ENCODE measurements around the gene ELK1.
"Not testable (repeated sequence)": the region's sequence is repeated elsewhere in the genome, so short reads cannot be mapped to it uniquely, and the experiment has no call there.

ELK1 gene

GRCh38 chrX:47650164-47651042 lies at the start of gene ELK1:
TSS of gene ELK1 (minus strand) at chrX:47650563. CDS start at chrX:47641441, 9,122 bp downstream.
- peak within 1 kb of the TSS; percentile 84 for H3K9ac ChIP-seq (ENCODE audit: low read length)
- no peaks in the 10 kb centered on the region for H3K27me3 ChIP-seq (ENCODE audit: control insufficient read depth, insufficient read depth, low read length)
- H3K9me3 ChIP-seq (ENCODE audit: control insufficient read depth, insufficient read depth, low read depth, low read length), result peaks cover 3% of the 10 kb centered on the region; the same call in 1 of the 2 replicates
- peaks cover 22% of the 10 kb centered on the region for H3K36me3 ChIP-seq (ENCODE audit: control insufficient read depth, insufficient read depth, low read length)
- H3K4me3 ChIP-seq (ENCODE audit: low read depth, low read length), result peak within 1 kb of the TSS; percentile 90
- peak within 1 kb of the TSS; percentile 29; the same call in 1 of the 2 replicates for H3K27ac ChIP-seq (ENCODE audit: low read depth, low read length)
- H3K4me1 ChIP-seq (ENCODE audit: control insufficient read depth, insufficient read depth, low read length), result peaks cover 9% of the 10 kb centered on the region; the same call in 1 of the 2 replicates

GRCh38 chrX:47697181-47697580 lies 46.8 kb upstream of the ELK1 start:
- no peaks in the 10 kb centered on the region for H3K27me3 ChIP-seq (ENCODE audit: control insufficient read depth, insufficient read depth, low read length)

GRCh38 chrX:47690175-47690574 lies 39.8 kb upstream of the ELK1 start:
- no peaks in the 10 kb centered on the region for H3K27me3 ChIP-seq (ENCODE audit: control insufficient read depth, insufficient read depth, low read length)
- H3K9ac ChIP-seq (ENCODE audit: low read length), result no peak overlapping the region
- H3K4me3 ChIP-seq (ENCODE audit: low read depth, low read length), result no peak overlapping the region
- no peak overlapping the region for H3K27ac ChIP-seq (ENCODE audit: low read depth, low read length)
- H3K36me3 ChIP-seq (ENCODE audit: control insufficient read depth, insufficient read depth, low read length), result no peaks in the 10 kb centered on the region
- no peaks in the 10 kb centered on the region for H3K4me1 ChIP-seq (ENCODE audit: control insufficient read depth, insufficient read depth, low read length)
- no peaks in the 10 kb centered on the region; the same call in 1 of the 2 replicates for H3K9me3 ChIP-seq (ENCODE audit: control insufficient read depth, insufficient read depth, low read depth, low read length)

More at GRCh38 chrX:47697181-47697580, 46.8 kb upstream of the ELK1 start:
- Histone ChIP-seq H3K4me1 (ENCODE audit: control insufficient read depth, insufficient read depth, low read length) (no peaks in the 10 kb centered on the region), H3K4me3 (ENCODE audit: low read depth, low read length) (no peak overlapping the region), H3K36me3 (ENCODE audit: control insufficient read depth, insufficient read depth, low read length) (no peaks in the 10 kb centered on the region), H3K9ac (ENCODE audit: low read length) (no peak overlapping the region), H3K9me3 (ENCODE audit: control insufficient read depth, insufficient read depth, low read depth, low read length) (peaks cover 14% of the 10 kb centered on the region), H3K27ac (ENCODE audit: low read depth, low read length) (no peak overlapping the region)

GRCh38 chrX:47687263-47687662 lies 36.9 kb upstream of the ELK1 start:
- Histone ChIP-seq H3K9ac (ENCODE audit: low read length) (no peak overlapping the region), H3K27ac (ENCODE audit: low read depth, low read length) (no peak overlapping the region), H3K4me3 (ENCODE audit: low read depth, low read length) (no peak overlapping the region), H3K36me3 (ENCODE audit: control insufficient read depth, insufficient read depth, low read length) (no peaks in the 10 kb centered on the region), H3K27me3 (ENCODE audit: control insufficient read depth, insufficient read depth, low read length) (no peaks in the 10 kb centered on the region), H3K4me1 (ENCODE audit: control insufficient read depth, insufficient read depth, low read length) (no peaks in the 10 kb centered on the region), H3K9me3 (ENCODE audit: control insufficient read depth, insufficient read depth, low read depth, low read length) (peaks cover 7% of the 10 kb centered on the region; the same call in 1 of the 2 replicates)

GRCh38 chrX:47683829-47684205 lies 33.5 kb upstream of the ELK1 start:
- Histone ChIP-seq H3K27me3 (ENCODE audit: control insufficient read depth, insufficient read depth, low read length) (no peaks in the 10 kb centered on the region), H3K27ac (ENCODE audit: low read depth, low read length) (no peak overlapping the region), H3K9me3 (ENCODE audit: control insufficient read depth, insufficient read depth, low read depth, low read length) (peaks cover 14% of the 10 kb centered on the region; the same call in 1 of the 2 replicates), H3K9ac (ENCODE audit: low read length) (no peak overlapping the region), H3K4me3 (ENCODE audit: low read depth, low read length) (no peak overlapping the region), H3K36me3 (ENCODE audit: control insufficient read depth, insufficient read depth, low read length) (no peaks in the 10 kb centered on the region), H3K4me1 (ENCODE audit: control insufficient read depth, insufficient read depth, low read length) (no peaks in the 10 kb centered on the region)

GRCh38 chrX:47683184-47683828 lies 32.9 kb upstream of the ELK1 start:
- H3K4me1 ChIP-seq (ENCODE audit: control insufficient read depth, insufficient read depth, low read length), result no peaks in the 10 kb centered on the region
- no peak overlapping the region for H3K9ac ChIP-seq (ENCODE audit: low read length)
- H3K27me3 ChIP-seq (ENCODE audit: control insufficient read depth, insufficient read depth, low read length), result no peaks in the 10 kb centered on the region
- H3K9me3 ChIP-seq (ENCODE audit: control insufficient read depth, insufficient read depth, low read depth, low read length), result peaks cover 16% of the 10 kb centered on the region; the same call in 1 of the 2 replicates
- no peaks in the 10 kb centered on the region for H3K36me3 ChIP-seq (ENCODE audit: control insufficient read depth, insufficient read depth, low read length)
- no peak overlapping the region for H3K27ac ChIP-seq (ENCODE audit: low read depth, low read length)
- no peak overlapping the region for H3K4me3 ChIP-seq (ENCODE audit: low read depth, low read length)

GRCh38 chrX:47675959-47676859 lies 25.8 kb upstream of the ELK1 start:
- not testable (repeated sequence) for H3K9ac ChIP-seq (ENCODE audit: low read length); H3K36me3 ChIP-seq (ENCODE audit: control insufficient read depth, insufficient read depth, low read length); H3K4me1 ChIP-seq (ENCODE audit: control insufficient read depth, insufficient read depth, low read length); H3K27ac ChIP-seq (ENCODE audit: low read depth, low read length); H3K27me3 ChIP-seq (ENCODE audit: control insufficient read depth, insufficient read depth, low read length); H3K4me3 ChIP-seq (ENCODE audit: low read depth, low read length)
- peaks cover 30% of the 10 kb centered on the region; the same call in 1 of the 2 replicates for H3K9me3 ChIP-seq (ENCODE audit: control insufficient read depth, insufficient read depth, low read depth, low read length)

GRCh38 chrX:47674776-47675175 lies 24.4 kb upstream of the ELK1 start:
- Histone ChIP-seq H3K4me1 (ENCODE audit: control insufficient read depth, insufficient read depth, low read length) (no peaks in the 10 kb centered on the region), H3K27me3 (ENCODE audit: control insufficient read depth, insufficient read depth, low read length) (no peaks in the 10 kb centered on the region), H3K36me3 (ENCODE audit: control insufficient read depth, insufficient read depth, low read length) (no peaks in the 10 kb centered on the region), H3K9me3 (ENCODE audit: control insufficient read depth, insufficient read depth, low read depth, low read length) (peaks cover 27% of the 10 kb centered on the region; the same call in 1 of the 2 replicates), H3K4me3 (ENCODE audit: low read depth, low read length) (no peak overlapping the region), H3K27ac (ENCODE audit: low read depth, low read length) (no peak overlapping the region), H3K9ac (ENCODE audit: low read length) (no peak overlapping the region)

GRCh38 chrX:47665797-47666196 lies 15.4 kb upstream of the ELK1 start:
- not testable (repeated sequence) for H3K4me3 ChIP-seq (ENCODE audit: low read depth, low read length); H3K36me3 ChIP-seq (ENCODE audit: control insufficient read depth, insufficient read depth, low read length); H3K9me3 ChIP-seq (ENCODE audit: control insufficient read depth, insufficient read depth, low read depth, low read length); H3K4me1 ChIP-seq (ENCODE audit: control insufficient read depth, insufficient read depth, low read length); H3K9ac ChIP-seq (ENCODE audit: low read length); H3K27ac ChIP-seq (ENCODE audit: low read depth, low read length); H3K27me3 ChIP-seq (ENCODE audit: control insufficient read depth, insufficient read depth, low read length)

GRCh38 chrX:47664737-47665136 lies 14.4 kb upstream of the ELK1 start:
- Histone ChIP-seq H3K9ac (ENCODE audit: low read length) (no peak overlapping the region), H3K27ac (ENCODE audit: low read depth, low read length) (no peak overlapping the region), H3K4me3 (ENCODE audit: low read depth, low read length) (no peak overlapping the region)

More at GRCh38 chrX:47664737-47665136, 14.4 kb upstream of the ELK1 start:
- H3K4me1 ChIP-seq (ENCODE audit: control insufficient read depth, insufficient read depth, low read length), result peaks cover 7% of the 10 kb centered on the region; the same call in 1 of the 2 replicates
- H3K9me3 ChIP-seq (ENCODE audit: control insufficient read depth, insufficient read depth, low read depth, low read length), result no peaks in the 10 kb centered on the region; the same call in 1 of the 2 replicates
- peaks cover under 1% of the 10 kb centered on the region; the same call in 1 of the 2 replicates for H3K27me3 ChIP-seq (ENCODE audit: control insufficient read depth, insufficient read depth, low read length)
- H3K36me3 ChIP-seq (ENCODE audit: control insufficient read depth, insufficient read depth, low read length), result no peaks in the 10 kb centered on the region
